Fibroblast of peridontal ligament (primary cell): ENCODE data around the gene KRTAP10-1.

Experiments
- DNase-seq: peaks from one replicate; pipeline ENCODE4 v3.0.0-alpha.2; 2010; ENCODE audit errors: extremely low read depth

KRTAP10-1 gene

DNA sequence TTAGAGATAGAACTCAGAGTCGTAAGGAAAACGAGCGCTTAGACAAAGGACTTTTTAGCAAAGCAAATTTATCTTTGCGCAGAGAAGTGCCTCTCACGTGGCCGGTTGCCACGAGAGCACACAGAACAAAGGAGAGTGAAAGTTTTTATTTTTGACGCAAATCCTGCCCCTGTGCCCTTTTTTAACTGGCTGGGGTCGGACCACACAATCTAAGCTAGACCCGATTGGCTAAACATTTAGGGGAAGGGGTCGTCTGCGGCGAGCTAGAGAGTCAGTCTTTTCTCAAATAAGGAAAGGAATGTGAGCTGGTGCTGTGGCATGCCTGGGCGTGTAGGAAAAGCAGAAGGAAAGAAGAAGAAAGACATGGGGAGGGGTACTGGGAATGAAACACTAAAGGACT lies 8.9 kb upstream of the KRTAP10-1 start:
- no peak for DNase-seq

DNA sequence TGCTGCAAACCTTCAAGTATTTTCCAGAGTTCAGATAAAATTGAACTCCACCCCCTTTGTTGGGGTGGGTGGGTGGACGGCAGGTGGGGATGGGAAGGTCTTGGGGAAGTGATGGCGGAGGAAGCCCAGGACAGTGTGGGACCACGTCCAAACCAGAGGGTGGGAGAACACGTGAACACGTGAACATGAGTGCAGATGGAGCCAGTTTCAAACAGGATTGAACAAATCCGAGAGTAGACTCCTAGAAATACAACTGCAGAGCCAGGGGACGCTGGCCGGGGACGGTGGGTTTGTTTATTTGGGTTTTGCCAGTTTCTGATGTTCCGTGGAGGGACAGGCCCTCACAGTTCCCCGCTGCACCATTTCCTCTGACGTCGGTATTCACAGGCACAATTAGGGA lies 8.4 kb upstream of the KRTAP10-1 start:
- DNase-seq: no peak

DNA sequence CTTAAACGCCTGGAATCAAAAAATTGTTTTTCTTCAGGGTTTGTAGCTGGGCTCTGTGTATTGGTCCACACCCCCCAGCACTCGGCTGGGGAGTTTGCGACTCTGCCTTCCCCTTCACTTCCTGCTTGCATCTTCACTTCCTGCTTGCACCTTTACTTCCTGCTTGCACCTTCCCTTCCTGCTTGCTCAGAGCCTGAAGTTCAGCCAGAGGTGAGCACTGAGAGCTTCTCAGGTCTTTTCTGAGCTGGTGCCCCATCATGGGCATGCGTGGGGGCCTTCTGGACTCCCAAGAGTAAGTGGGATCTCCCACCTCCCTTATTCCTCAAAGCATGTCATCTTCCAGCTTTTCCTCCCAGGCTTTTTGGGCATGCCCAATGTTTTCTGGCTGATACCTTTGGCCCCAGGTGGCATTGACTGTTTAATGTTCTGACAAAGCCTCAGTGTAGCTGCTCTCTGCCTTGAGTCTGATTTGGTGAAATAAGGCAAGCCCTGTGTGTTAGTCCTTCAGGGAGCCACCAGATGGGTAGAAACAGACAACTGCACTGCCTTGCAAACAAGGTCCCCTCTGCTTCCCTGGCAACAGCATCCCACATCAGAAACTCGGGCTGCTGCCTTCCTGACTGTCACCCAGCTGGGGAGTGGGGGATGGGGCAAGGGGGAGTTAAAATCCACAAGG lies 7.8 kb upstream of the KRTAP10-1 start:
- no peak for DNase-seq

DNA sequence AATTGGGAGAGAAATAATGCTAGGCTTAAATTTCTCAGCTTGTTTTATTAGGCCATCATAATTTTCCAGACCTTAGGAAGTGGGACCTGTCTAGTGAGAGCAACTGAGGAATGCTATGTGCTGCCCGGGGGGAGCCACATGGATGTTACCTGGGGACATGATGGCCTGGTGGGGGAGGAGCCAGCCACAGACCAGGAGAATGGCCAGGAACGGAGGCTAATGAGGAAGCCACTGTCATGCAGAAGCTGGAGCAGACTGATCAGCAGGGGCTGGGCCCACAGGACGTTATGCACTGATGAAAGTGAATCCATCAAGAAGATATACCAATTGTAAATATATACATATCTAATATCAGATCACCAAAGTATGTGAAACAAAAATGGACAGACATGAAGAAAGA lies 4.6 kb upstream of the KRTAP10-1 start:
- DNase-seq: no peak

DNA sequence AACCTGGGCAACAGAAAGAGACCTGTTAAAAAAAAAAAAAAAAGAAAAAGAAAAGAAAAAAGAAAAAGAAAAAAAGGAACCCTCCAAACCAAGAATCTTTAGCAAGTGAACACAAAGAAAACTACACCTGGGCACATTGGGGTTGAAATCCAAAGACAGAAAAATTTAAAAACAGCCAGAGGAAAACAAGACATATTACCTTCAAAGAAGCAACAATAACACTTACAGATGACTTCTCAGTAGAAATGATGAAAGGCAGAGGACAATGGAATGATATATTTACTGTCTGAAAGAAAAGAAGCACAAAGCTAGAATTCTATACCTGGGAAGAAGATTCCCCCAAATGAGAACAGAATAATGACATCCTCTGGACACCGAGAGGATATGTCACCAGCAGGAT lies 2.7 kb upstream of the KRTAP10-1 start:
- no peak for DNase-seq

DNA sequence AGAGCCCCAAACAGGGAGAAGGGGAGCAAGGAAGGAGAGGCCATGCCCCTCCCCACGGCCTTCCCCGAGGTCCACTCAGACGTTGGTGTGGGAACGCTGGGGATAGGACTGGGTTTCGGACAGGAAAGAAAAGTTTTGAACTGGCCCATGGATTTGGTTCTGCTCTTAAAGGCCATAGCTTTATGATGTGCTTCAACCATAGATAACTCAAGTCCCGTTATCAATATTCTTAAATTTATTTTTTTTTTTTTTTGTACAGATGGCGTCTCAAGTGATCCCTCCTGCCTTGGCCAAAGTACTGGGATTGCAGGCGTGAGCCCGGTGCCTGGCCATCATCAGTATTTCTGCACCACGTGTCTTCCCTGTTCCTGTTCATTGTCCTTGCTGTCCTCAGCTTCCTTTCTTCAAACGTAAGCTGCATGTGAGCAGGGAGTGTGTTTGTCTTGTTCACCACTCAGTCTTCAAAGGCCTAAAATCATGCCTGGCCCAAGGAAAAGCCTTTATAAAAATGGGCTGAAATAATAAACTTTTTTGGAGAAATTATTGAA lies 820 bp upstream of the KRTAP10-1 start:
- DNase-seq: no peak

DNA sequence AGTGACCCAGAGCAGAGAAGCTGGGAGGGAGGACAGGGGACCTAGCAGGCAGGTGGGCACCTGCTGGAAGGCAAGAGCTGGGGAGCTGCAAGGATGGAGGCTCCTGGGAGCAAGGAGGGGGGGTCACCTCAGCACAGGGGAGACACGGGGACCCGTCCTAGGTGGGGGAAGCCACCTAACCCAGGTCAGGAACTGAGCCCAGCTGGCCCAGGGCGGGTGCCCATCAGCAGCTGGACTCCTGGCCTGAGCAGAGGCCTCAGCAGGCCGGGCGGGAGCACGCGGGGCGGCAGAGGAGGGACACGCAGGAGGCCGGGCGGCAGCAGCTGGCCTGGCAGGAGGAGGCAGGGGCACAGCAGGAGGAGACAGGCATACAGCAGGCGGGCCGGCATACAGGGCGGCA lies 949 bp downstream of the KRTAP10-1 start:
- DNase-seq: no peak

DNA sequence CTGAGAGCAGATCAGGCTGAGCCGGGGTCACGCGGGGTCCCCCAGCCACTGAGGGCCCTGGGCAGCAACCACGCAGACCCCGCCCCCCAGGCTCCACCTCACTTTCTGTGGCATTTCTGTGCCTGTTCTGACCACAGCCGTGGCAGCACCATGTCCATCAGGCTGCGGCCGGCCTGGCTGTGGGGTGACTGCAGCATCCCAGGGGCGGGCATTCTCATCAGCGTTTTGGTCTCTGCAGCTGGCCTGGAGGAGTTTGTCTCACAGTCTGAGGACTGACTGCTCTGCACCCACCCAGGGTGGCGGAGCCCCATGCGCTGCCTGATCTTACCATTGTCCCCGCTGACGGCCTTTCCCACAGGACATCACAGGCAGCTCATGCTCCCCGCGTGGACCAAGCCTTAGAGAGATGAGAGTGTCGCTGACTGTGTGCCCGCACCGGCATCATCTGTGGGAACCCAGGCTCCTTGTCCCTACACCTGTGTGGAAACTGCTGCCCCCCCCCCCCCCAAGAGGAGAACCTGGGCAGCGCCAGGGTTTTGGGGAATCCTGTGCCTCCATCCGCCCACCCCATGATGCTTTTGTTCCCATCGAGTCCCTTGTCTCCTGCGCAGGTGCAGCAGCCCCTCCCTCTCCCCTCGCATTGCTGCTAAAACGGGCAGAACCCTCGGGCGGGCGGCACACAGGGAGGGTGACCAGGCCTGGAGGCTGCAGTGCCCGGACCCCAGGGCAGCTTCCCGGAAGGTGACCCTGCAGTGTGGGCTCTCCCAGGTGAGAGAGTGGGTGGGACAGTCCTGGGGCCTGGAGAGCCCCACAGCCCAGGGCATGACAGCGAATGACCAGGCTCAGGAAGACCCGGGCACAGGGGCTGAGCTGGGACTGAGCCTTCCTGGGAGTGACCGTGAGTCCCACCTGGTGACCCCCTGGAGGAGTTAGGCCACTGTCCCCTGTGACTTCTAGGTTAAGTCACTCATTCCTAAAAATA lies 1.8 kb downstream of the KRTAP10-1 start:
- DNase-seq: no peak

DNA sequence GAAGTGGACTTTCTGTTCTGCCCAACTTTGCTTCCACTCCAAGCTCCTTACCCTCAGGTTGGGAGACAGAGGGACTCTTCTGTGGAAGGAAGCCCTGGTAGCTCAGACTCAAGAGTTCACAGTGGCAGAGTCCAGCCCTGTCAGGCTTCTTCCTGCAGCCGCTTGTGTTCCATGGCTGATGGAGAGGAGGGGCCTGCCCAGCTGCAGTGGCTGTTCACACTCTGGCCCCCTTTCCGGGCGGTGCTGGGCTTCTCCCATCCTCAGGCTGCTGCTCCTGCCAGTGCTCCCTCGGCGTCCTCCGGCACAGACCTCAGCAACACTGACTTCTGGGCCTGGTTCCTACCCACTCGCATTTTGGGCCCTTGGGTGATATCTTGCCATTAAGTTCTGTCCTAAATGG lies 4.0 kb downstream of the KRTAP10-1 start:
- no peak for DNase-seq

DNA sequence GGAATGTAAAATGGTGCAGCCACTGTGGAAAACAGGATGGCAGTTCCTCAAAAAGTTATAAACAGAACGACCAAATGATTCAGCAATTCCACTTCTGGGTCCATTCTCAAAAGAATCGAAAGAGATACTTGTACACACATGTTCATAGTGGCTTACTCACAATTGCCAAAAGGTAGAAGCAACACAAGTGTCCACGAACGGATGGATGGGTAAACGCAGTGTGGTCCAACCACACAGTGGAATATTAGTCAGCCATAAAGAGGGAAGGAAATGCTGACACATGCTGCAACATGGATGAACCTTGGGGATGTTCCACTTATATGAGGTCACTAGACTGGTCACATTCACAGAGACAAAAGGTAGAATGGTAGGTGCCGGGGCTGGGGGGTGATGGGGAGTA lies 5.3 kb downstream of the KRTAP10-1 start:
- DNase-seq: no peak

DNA sequence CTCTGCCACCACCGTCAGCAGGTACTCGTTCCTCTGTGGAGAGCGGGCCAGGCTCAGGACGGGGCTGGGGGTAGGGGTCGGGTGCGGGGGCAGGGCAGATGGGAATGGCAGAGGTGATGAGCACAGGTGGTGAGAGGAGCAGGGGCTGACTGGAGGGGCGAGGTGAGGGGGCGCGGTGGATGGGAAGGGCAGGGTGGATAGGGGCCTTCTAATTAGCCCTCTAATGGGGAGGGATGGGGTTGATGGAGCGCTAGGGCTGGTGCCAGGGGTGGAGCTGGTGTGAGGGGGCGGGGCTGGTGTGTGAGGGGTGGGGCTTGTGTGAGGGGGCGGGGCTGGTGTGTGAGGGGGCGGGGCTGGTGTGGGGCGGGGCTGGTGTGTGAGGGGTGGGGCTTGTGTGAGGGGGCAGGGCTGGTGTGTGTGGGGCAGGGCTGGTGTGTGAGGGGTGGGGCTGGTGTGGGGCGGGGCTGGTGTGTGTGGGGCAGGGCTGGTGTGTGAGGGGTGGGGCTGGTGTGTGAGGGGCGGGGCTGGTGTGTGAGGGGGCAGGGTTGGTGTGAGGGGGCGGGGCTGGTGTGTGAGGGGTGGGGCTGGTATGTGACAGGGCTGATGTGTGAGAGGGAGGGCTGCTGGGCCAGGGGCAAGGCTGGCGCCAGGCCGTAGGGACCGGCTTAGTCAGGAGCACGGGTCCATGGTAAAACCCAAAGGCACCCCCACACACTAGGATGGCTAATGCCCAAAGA lies 5.9 kb downstream of the KRTAP10-1 start:
- DNase-seq: no peak

DNA sequence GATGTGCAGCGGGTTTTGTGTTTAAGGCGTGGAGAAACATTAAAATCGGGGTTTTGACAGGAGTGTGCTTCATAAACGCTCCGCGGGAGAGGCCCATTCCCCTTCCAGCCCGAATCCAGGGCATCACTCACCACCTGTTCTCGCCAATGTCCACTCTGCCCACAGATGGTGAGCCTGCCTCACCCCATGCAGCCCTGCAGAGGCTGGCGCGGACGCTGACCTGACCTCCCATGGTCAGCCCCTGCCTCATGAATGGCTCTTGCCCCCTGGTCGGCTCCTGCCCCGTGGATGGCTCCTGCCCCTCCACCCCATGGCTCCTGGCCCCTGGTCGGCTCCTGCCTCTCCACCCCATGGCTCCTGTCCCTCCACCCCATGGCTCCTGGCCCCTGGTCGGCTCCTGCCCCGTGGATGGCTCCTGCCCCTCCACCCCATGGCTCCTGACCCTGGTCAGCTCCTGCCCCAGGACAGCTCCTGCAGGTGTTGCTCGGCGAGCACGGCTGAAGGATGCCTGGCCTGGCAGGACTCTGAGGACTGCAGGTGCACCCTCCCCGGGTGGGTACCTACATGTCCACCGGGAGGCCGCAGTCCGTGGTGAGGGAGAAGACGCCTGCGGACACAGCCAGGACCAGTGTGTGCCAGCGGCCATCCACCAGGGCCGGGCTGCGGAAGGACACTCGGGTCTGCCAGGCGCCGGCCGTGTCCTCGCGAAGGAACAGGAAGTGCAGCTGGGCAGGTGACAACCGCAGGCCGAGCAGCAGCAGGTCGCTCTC lies 6.7 kb downstream of the KRTAP10-1 start:
- DNase-seq: no peak

DNA sequence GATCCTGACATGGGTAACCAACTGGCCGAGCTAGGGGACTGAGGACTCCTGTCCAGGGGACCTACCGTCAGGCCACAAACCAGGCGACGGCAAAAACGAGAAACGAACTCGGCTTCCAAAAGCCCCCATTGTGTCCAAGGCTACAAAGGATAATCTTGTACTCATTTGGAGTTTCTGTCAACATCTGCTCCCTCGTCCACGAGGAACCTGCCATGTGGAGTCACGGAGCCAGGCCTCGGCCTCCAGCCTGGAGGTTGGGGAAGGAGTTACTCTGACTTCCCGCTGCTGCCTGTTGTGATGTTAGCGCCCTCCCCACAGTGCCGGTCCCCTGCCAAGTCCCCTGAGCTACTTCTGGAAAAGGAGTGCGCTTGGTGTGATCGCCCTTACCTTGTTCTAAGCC lies 7.3 kb downstream of the KRTAP10-1 start:
- no peak for DNase-seq

DNA sequence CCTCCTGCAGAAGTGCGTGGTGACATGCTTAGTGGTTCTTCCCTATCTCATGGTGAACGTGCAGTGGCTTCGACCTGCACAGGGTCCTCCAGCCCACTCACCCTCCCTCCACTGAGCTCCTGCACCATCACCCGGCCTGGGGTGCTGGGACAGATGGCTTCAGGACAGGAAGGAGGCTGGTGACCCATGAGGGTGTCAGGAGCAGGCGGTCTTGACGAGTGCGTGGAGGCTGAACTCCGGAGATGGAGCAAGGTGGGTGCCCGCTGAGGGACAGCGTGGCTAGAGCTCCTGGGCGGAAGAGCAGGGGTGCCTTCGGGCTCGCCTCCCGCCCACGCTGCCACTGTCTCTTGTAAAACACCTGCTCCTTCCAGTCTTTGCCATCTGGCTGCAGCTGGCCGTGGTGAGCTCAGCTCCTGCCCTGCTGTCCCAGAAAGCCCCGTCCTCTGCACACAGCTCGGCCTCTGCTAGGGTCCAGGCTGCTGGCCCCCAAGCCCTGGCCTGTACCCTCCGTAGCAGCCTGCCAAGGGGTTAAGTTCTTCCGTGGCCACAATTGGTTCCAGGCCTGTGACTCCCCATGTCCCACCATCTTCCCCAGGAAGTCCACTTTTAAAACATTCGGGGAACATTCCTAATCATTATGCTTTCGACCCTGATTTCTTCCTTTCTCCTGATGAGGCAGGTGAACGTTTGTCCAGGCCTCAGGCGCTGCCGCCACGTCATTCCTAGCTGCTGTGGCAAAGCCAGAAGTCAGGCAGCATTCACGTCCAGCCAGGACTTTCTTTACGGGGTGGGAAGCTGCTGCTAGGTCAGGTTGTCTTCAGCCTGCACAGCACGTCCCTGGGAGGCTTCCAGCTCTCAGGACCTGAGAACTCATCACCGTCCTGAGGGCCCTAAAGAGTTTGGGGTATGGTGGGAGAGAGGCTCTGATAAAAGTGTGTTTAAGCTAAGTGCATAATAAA lies 8.1 kb downstream of the KRTAP10-1 start:
- no peak for DNase-seq

DNA sequence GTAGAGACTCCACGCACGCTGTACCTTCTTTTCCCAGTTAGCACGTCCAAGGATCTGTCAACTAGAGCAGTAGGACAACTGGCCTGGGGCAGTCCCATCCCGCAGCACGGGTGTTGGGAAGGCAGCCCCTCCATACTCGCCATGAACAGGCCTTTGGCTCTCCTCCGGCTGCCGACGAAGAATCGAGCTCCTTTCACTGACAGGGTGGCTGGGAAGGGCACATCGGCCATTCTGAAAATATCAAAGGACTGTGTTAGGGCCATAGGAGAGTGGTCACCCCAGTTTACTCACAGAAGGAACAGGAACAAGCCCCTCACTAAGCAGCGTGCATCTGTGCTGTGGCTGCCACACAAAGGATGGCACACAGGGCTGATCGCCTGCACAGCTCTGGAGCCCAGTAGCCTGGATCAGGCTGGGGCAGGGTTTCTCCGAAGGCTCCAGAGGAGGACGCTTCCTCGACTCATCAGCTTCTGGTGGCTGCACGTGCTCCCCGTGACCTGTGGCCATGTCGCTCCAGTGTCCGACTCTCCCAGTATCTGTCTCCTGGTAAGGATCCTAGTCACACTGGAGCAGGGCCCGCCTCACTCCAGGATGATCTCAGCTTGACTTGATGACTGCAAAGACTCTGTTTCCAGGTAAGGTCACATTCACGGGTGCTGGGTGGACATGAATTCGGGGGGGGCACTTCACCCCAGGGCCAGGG lies 8.9 kb downstream of the KRTAP10-1 start:
- DNase-seq: no peak

DNA sequence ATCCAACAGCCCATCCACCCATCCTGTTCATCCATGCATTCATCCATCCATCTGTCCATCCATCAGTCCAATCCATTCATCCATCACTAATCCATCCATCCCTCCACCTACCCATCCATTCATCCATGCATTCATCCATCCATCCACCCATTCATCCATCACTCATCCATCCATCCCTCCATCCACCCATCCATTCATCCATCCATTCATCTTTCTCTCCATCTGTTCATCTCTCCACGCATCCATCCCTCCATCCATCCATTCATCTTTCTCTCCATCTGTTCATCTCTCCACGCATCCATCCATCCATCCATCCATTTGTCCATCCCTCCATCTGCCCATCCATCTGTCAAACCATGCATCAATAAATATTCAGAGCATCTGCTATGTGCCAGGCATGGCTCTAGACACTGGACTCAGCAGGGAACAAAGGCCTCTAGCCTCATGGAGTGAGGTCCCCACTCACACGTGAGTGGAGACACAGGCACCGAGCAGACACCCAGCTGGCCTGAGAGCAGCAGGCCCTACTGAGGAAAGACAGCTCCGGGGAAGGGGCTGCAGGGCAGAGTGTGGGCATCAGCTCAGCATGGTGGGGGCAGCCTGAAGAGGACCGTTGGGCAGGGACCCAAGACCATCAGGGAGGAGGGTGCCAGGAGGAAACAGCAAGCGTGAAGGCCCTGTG lies 9.6 kb downstream of the KRTAP10-1 start:
- no peak for DNase-seq

DNA sequence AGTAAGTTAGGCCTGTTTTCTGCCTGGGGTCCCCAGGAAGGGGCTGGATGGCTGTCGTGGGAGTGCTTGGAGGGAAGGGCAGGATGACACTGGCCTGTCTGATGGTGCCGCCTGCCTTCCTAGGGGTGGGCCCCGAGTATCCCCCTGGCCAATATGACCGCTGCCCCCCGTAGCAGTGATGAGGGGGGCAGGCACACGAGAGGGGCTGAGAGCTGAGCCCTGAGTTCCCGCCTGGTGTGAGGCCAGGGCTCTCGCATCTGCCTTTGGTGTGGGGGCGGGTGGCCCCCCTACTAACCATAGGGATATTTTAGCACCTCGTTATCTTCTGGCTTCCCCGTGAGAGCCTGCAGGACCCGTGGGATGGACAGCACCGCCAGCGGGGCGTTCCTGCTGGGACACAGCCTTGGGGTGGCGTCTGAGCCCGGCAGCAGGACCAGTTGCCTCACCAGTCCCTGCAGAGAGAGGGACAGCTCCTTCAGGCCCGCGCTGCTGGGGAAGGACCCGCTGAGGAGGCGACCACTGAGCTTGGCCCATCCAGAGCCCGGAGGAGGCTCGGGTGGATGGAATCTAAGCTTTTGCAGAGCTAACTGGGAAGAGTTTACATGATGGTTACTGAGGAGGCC lies 10.4 kb downstream of the KRTAP10-1 start:
- no peak for DNase-seq

DNA sequence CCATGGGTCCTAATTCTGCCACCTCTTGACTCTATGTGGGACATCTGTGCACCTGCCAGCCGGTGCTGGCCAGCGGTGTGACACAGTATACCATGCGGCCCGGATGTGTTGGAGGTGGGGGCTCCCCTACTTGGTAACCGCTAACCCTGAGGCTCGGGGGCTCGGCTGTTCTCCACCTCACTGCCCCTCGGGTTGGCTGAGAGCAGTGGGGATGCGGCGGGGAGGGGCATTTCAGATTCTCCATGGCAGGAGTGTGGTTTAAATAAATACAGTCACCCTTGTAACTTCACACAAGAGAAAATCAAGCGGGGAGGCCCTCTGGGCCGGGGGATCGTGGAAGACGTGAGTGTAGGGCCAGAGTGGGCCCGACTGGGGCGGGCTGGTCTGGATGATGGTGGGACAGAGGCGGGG lies 11.0 kb downstream of the KRTAP10-1 start:
- no peak for DNase-seq

DNA sequence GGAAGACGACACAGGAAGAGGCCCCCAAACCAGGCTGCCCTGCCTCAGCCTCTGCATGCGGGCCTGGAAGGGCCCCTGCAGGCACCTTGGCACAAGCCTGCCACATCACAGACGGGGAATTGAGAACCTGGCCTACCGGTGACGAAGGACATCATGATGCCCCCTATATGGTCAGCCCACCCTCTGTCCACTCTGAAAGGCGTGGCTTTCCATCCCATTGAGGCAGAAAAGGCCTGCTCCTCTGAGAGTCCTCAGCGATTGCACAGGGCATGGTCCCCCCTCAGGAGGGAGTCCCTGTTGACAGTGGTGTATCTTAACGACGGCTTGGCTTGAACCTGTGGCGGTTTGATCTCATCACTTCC lies 11.4 kb downstream of the KRTAP10-1 start:
- DNase-seq: no peak
